HCT116 (cell line): ENCODE data around the gene DHRS12. TPM values are rescaled to one million over a fixed set of nuclear protein-coding genes. Genes with fewer than 3 reads are reported as not detected.

Source experiments
- ATAC-seq: fragments of 200-7000 bp; cut with Tn5 transposase; 2 replicates; pipeline ENCODE4 v1.9.1; 2020; ENCODE audit warnings: mild to moderate bottlenecking, moderate library complexity
- BruUV-seq: library from RNA; stranded (reverse); fragments of 400-500 nt; replicated peaks from 2 replicates; lab custom pipeline; 2021; lab: Mats Ljungman, UMichigan
- CTCF ChIA-PET: fragments of 300-600 bp; sonication (Branson Sonifier 250); formaldehyde crosslinking; loops from one replicate; lab custom pipeline; 2021; ENCODE audit warnings: antibody characterized with exemption; lab: Charles Lee
- POLR2A ChIA-PET: fragments of 300-600, 350-600 bp; sonication (Branson Sonifier 250); formaldehyde crosslinking; loops from one replicate; lab custom pipeline; 2021; ENCODE audit warnings: antibody characterized with exemption; lab: Charles Lee
- RAD21 ChIA-PET, 2 experiments: fragments of 300-600 bp; sonication (Branson Sonifier 250); formaldehyde crosslinking; loops; one replicate each; lab custom pipeline; 2023; ENCODE audit warnings: low total read pairs in 2 of 2; ENCODE audit not compliant: uncharacterized antibody in 2 of 2, unreplicated experiment in 2 of 2, low non-redundant PET in 1 of 2; lab: Charles Lee
- DNase-seq: peaks from one replicate; pipeline ENCODE4 v3.0.0-alpha.2; 2010; ENCODE audit warnings: low read depth, low spot score
- H2AFZ ChIP-seq: fragments of 200-600 bp; shearing (Covaris generic), sonication (generic); 2 replicates; pipeline ENCODE4 v1.6.1; 2017; ENCODE audit warnings: low read depth, mixed run types, mixed read lengths, antibody characterized with exemption, low read length; ENCODE audit not compliant: poor library complexity, severe bottlenecking
- H3K27ac ChIP-seq: 2 replicates; pipeline ENCODE4 v1.5.1; 2012; ENCODE audit warnings: low read depth, low read length
- H3K27me3 ChIP-seq: fragments of 200-600 bp; sonication (generic); 2 replicates; pipeline ENCODE4 v1.6.1; 2016; ENCODE audit warnings: mixed run types, low read length, mixed read lengths; ENCODE audit not compliant: insufficient read depth
- H3K36me3 ChIP-seq, 2 experiments: fragments of 200-500 bp in 1 of 2; fragments of 200-600 bp in 1 of 2; sonication (Bioruptor generic) in 1 of 2; sonication (generic) in 1 of 2; 2 replicates each; pipeline versions ENCODE4 v1.5.1 to v1.6.1; 2014 to 2016; ENCODE audit warnings: low read length in 2 of 2, inconsistent platforms in 1 of 2, mixed read lengths in 1 of 2, mixed run types in 1 of 2; ENCODE audit not compliant: insufficient read depth in 2 of 2, control insufficient read depth in 1 of 2
- H3K4me1 ChIP-seq, 2 experiments: fragments of 200-600 bp in 1 of 2; sonication (generic) in 1 of 2; 2 replicates each; pipeline versions ENCODE4 v1.5.1 to v1.6.1; 2012 to 2017; ENCODE audit warnings: low read length in 2 of 2, inconsistent platforms in 1 of 2, mild to moderate bottlenecking in 1 of 2, mixed read lengths in 1 of 2, mixed run types in 1 of 2, moderate library complexity in 1 of 2; ENCODE audit not compliant: insufficient read depth in 2 of 2, control insufficient read depth in 1 of 2
- H3K4me2 ChIP-seq: fragments of 200-600 bp; sonication (generic); 2 replicates; pipeline ENCODE4 v1.6.1; 2017; ENCODE audit warnings: mixed run types, low read length, mixed read lengths
- H3K4me3 ChIP-seq, 2 experiments: fragments of 200-600 bp in 1 of 2; sonication (generic) in 1 of 2; replicated peaks in 1 of 2; 2 replicates each; pipeline ENCODE4 v1.5.1; 2011 to 2016; ENCODE audit warnings: low read length in 2 of 2, control low read depth in 1 of 2, low read depth in 1 of 2, mild to moderate bottlenecking in 1 of 2, mixed read lengths in 1 of 2, mixed run types in 1 of 2
- H3K79me2 ChIP-seq: fragments of 200-600 bp; sonication (generic); 2 replicates; pipeline ENCODE4 v1.6.1; 2017; ENCODE audit warnings: mild to moderate bottlenecking, mixed run types, low read length, moderate library complexity, mixed read lengths; ENCODE audit not compliant: insufficient read depth
- H3K9ac ChIP-seq: fragments of 200-600 bp; sonication (generic); 2 replicates; pipeline ENCODE4 v1.6.1; 2016; ENCODE audit warnings: low read length, mixed read lengths
- H3K9me2 ChIP-seq: fragments of 200-600 bp; sonication (generic), shearing (Covaris generic); 2 replicates; pipeline ENCODE4 v1.6.1; 2017; ENCODE audit warnings: mixed run types, mild to moderate bottlenecking, moderate library complexity; ENCODE audit not compliant: insufficient read depth
- H3K9me3 ChIP-seq, 2 experiments: fragments of 200-500 bp in 1 of 2; fragments of 200-600 bp in 1 of 2; sonication (Bioruptor generic) in 1 of 2; sonication (generic) in 1 of 2; 2 replicates each; pipeline ENCODE4 v1.6.1; 2014 to 2017; ENCODE audit warnings: low read length in 2 of 2, mixed read lengths in 2 of 2, inconsistent platforms in 1 of 2, low read depth in 1 of 2, mild to moderate bottlenecking in 1 of 2, mixed run types in 1 of 2, moderate library complexity in 1 of 2; ENCODE audit not compliant: control insufficient read depth in 1 of 2, insufficient read depth in 1 of 2
- H4K20me1 ChIP-seq: fragments of 200-600 bp; sonication (generic), shearing (Covaris generic); 2 replicates; pipeline ENCODE4 v1.6.1; 2017; ENCODE audit warnings: mixed run types, mild to moderate bottlenecking, moderate library complexity; ENCODE audit not compliant: insufficient read depth
- CBX3 ChIP-seq: IDR thresholded peaks from 2 replicates; pipeline ENCODE4 v1.6.1; 2012; ENCODE audit warnings: low read depth
- CTCF ChIP-seq, 3 experiments: fragments of 200-600 bp in 1 of 3; sonication (generic) in 1 of 3; IDR thresholded peaks in 2 of 3; conservative IDR thresholded peaks in 1 of 3; 2 replicates each; pipeline ENCODE4 v1.5.1; 2012 to 2017; ENCODE audit warnings: low read depth in 2 of 3, low read length in 2 of 3, antibody characterized with exemption in 1 of 3, borderline replicate concordance in 1 of 3, control low read depth in 1 of 3, mild to moderate bottlenecking in 1 of 3, mixed read lengths in 1 of 3, mixed run types in 1 of 3, moderate library complexity in 1 of 3; ENCODE audit not compliant: insufficient read depth in 1 of 3
- EGR1 ChIP-seq: IDR thresholded peaks from 2 replicates; pipeline ENCODE4 v1.6.1; 2012; ENCODE audit warnings: low read depth
- ELF1 ChIP-seq: IDR thresholded peaks from 2 replicates; pipeline ENCODE4 v1.6.1; 2012; ENCODE audit warnings: low read depth, borderline replicate concordance
- EZH2 ChIP-seq: fragments of 200-600 bp; sonication (generic); IDR thresholded peaks from 2 replicates; pipeline ENCODE4 v1.6.1; 2017; ENCODE audit warnings: antibody characterized with exemption, mixed run types
- EZH2phosphoT487 ChIP-seq: fragments of 200-600 bp; IDR thresholded peaks from 2 replicates; pipeline ENCODE4 v1.6.1; 2018; ENCODE audit warnings: antibody characterized with exemption, borderline replicate concordance
- JUND ChIP-seq: IDR thresholded peaks from 2 replicates; pipeline ENCODE4 v1.6.1; 2012
- POLR2A ChIP-seq: IDR thresholded peaks from 2 replicates; pipeline ENCODE4 v1.7.0; 2011; ENCODE audit warnings: borderline replicate concordance; ENCODE audit not compliant: insufficient read depth, insufficient read length; ENCODE audit errors: extremely low read depth
- POLR2AphosphoS5 ChIP-seq: IDR thresholded peaks from 2 replicates; pipeline ENCODE4 v1.6.1; 2011; ENCODE audit warnings: mild to moderate bottlenecking, low read depth, low read length, moderate library complexity
- RAD21 ChIP-seq: IDR thresholded peaks from 2 replicates; pipeline ENCODE4 v1.6.1; 2012; ENCODE audit warnings: low read depth, mild to moderate bottlenecking
- REST ChIP-seq: IDR thresholded peaks from 2 replicates; pipeline ENCODE4 v1.6.1; 2012; ENCODE audit warnings: low read depth
- SIN3A ChIP-seq: IDR thresholded peaks from 2 replicates; pipeline ENCODE4 v1.6.1; 2012; ENCODE audit warnings: low read depth
- SP1 ChIP-seq: IDR thresholded peaks from 2 replicates; pipeline ENCODE4 v1.6.1; 2012; ENCODE audit warnings: low read depth
- SRF ChIP-seq: IDR thresholded peaks from 2 replicates; pipeline ENCODE4 v1.6.1; 2012; ENCODE audit warnings: low read depth
- TCF7L2 ChIP-seq: IDR thresholded peaks from 2 replicates; pipeline ENCODE4 v1.7.0; 2011; ENCODE audit warnings: borderline replicate concordance, inconsistent platforms; ENCODE audit not compliant: insufficient read depth, insufficient read length; ENCODE audit errors: extremely low read depth
- ZNF274 ChIP-seq: fragments of 200-500 bp; sonication (Bioruptor generic); IDR thresholded peaks from 2 replicates; pipeline ENCODE4 v1.6.1; 2014; ENCODE audit warnings: mild to moderate bottlenecking, low read depth, low read length, inconsistent platforms
- intact Hi-C: fragments of 100-400 bp; cut with micrococcal nuclease; formaldehyde crosslinking; loops from 2 replicates; pipeline ENCODE4 v1.10.0; 2022
- total RNA-seq: library from RNA; stranded (reverse); gene quantifications from one replicate; pipeline ENCODE4 v1.2.1, GENCODE V29; 2021; ENCODE audit not compliant: unreplicated experiment
- TF ChIP-seq, protein P1 (sequence below): IDR thresholded peaks from 2 replicates; pipeline ENCODE4 v1.6.1; 2011; ENCODE audit warnings: mild to moderate bottlenecking, low read length, moderate library complexity; ENCODE audit not compliant: insufficient replicate concordance; ENCODE audit errors: extremely low read depth
- TF ChIP-seq, protein P2 (sequence below): IDR thresholded peaks from 2 replicates; pipeline ENCODE4 v1.6.1; 2012

The DHRS12 gene
- total RNA-seq, 1 experiment from 2014 or later = 3.9 TPM

DNA sequence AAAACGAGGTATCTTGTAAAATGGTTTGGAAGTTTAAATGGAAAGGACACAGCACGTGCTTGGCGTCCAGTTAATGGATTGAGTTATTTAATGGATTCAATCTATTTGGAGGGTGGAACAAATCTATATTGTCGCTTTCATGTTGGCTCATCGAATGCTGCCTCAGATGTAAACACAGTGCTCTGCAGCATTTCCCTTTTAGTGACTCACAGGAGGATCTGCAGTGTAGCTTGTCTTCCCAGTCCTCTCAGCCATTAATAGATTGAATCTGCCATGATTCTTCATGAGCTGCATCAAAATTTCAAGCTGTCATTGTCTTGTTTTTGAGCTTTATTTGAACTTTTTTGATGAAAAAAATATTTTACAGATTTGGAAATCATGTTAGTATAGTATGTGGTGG lies 44.7 kb downstream of the DHRS12 start:
- Histone ChIP-seq H2AFZ (no peak overlapping the region), H3K9me3 (no peaks in the 10 kb centered on the region), H3K4me3 (no peak overlapping the region), H3K4me2 (no peak overlapping the region), H3K27ac (no peak overlapping the region), H4K20me1 (no peaks in the 10 kb centered on the region), H3K9me2 (no peaks in the 10 kb centered on the region), H3K27me3 (no peaks in the 10 kb centered on the region), H3K9ac (no peak overlapping the region), H3K4me1 (peaks cover 3 to 4% of the 10 kb centered on the region in 2 experiments; a peak in 2 of 4 replicates), H3K79me2 (no peaks in the 10 kb centered on the region), H3K36me3 (no peaks in the 10 kb centered on the region; a peak in 1 of 4 replicates)
- ATAC-seq (no peak), DNase-seq (no peak)
- no peak for TF ChIP-seq CBX3
- TF ChIP-seq JUND = no peak
- no peak for TF ChIP-seq ZNF274
- TF ChIP-seq SP1 = no peak
- TF ChIP-seq, protein P1, sequence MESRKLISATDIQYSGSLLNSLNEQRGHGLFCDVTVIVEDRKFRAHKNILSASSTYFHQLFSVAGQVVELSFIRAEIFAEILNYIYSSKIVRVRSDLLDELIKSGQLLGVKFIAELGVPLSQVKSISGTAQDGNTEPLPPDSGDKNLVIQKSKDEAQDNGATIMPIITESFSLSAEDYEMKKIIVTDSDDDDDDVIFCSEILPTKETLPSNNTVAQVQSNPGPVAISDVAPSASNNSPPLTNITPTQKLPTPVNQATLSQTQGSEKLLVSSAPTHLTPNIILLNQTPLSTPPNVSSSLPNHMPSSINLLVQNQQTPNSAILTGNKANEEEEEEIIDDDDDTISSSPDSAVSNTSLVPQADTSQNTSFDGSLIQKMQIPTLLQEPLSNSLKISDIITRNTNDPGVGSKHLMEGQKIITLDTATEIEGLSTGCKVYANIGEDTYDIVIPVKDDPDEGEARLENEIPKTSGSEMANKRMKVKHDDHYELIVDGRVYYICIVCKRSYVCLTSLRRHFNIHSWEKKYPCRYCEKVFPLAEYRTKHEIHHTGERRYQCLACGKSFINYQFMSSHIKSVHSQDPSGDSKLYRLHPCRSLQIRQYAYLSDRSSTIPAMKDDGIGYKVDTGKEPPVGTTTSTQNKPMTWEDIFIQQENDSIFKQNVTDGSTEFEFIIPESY = no peak
- TF ChIP-seq POLR2A = no peak
- TF ChIP-seq EZH2 = no peak
- TF ChIP-seq, protein P2, sequence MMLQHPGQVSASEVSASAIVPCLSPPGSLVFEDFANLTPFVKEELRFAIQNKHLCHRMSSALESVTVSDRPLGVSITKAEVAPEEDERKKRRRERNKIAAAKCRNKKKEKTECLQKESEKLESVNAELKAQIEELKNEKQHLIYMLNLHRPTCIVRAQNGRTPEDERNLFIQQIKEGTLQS = no peak
- TF ChIP-seq POLR2AphosphoS5 = no peak
- no peak for TF ChIP-seq SIN3A
- TF ChIP-seq EGR1 = no peak
- TF ChIP-seq TCF7L2 = no peak
- TF ChIP-seq RAD21 = no peak
- TF ChIP-seq ELF1 = no peak
- TF ChIP-seq EZH2phosphoT487 = no peak
- TF ChIP-seq REST = no peak
- no peak for TF ChIP-seq SRF
- no peak for TF ChIP-seq CTCF (IDR thresholded peaks at IDR 0.05 in 2 of 3, conservative IDR thresholded peaks at IDR 0.05 in 1 of 3; ENCODE audit: borderline replicate concordance in 1 of 3, insufficient read depth in 1 of 3, low read depth in 2 of 3, low read length in 2 of 3)
- POLR2A ChIA-PET = interaction anchor here (2.4 kb wide), 1 partner anchor 306 kb away, joined by 9 read pairs; the partner anchor contains the start of gene INTS6
- RAD21 ChIA-PET = no interaction called here
- CTCF ChIA-PET = no interaction called here
- BruUV-seq = no TSS peak
- intact Hi-C loops = no loop called here
